Left ventricle myocardium inferior (tissue), 1 donor: ENCODE results near the gene FASN. TPM values are rescaled to one million over a fixed set of nuclear protein-coding genes. Genes with fewer than 3 reads are reported as not detected.

Experiments
- DNase-seq: peaks from one replicate; pipeline ENCODE4 v3.0.0-alpha.2; 2020
- H3K27ac ChIP-seq: fragments of 200-600 bp; replicated peaks from 2 replicates; pipeline ENCODE4 v1.8.0; 2021
- H3K27me3 ChIP-seq: fragments of 200-600 bp; 2 replicates; pipeline ENCODE4 v1.8.0; 2021; ENCODE audit warnings: low read depth
- H3K36me3 ChIP-seq: fragments of 200-600 bp; 2 replicates; pipeline ENCODE4 v1.8.0; 2021
- H3K4me1 ChIP-seq: fragments of 200-600 bp; 2 replicates; pipeline ENCODE4 v1.8.0; 2021
- H3K4me3 ChIP-seq: fragments of 200-600 bp; 2 replicates; pipeline ENCODE4 v1.8.0; 2021; ENCODE audit warnings: mild to moderate bottlenecking, moderate library complexity
- H3K9me3 ChIP-seq: fragments of 200-600 bp; replicated peaks from 2 replicates; pipeline ENCODE4 v1.8.0; 2021
- intact Hi-C: fragments of 100-400 bp; cut with micrococcal nuclease; formaldehyde crosslinking; loops from one replicate; pipeline ENCODE4 v1.11.0; 2022
- total RNA-seq: library from RNA; stranded (reverse); fragmentation: NEBNext Ultra II Directional; extraction: Animal tissue kit (Norgen Biotek cat#: 25700); gene quantifications from one replicate; pipeline ENCODE4 v1.2.1, GENCODE V29; 2021
- TF ChIP-seq, protein P1 (sequence below): fragments of 200-600 bp; IDR thresholded peaks from 2 replicates; pipeline ENCODE4 v1.8.0; 2021; ENCODE audit warnings: antibody characterized with exemption, mild to moderate bottlenecking, borderline replicate concordance
- donor health status: DM: no; HTN: yes; CAD: no; lungs with severe emphysema.

FASN gene
- total RNA-seq, 1 donor from 2014 or later = 13.6 TPM

DNA sequence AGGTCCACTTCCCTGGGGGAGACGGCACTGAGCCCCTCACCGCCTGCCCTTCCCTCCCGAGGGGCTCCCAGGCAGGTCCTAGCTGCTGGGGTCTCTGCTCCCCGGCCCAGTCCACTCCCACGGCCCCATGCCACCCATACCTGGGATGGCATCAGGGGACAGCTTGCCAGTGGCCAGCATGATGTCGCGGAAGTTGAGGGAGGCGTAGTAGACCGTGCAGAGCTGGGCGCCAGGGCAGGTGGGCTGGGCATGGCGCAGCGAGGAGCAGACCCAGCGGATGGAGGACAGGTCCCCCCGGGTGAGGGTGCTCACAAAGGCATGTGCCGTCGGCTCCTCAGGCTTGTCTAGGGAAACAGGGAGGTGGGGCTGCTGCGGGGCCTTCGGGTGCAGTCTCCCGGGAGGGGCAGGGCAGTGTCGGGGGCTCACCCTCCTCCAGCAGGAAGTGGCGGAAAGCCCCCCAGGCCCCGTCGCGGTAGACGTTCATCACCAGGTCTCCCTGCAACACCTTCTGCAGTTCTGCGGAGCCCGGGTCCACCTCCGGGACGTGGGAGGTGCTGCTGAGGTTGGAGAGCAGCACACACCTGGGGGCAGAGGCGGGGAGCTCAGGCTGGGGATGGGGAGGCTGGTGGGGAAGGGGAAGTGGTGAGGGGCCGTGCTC lies 13.5 kb downstream of the FASN start:
- peaks cover 97% of the 10 kb centered on the region for H3K36me3 ChIP-seq
- no peak overlapping the region for H3K27ac ChIP-seq
- no peak for DNase-seq
- H3K9me3 ChIP-seq = no peaks in the 10 kb centered on the region
- H3K27me3 ChIP-seq = no peaks in the 10 kb centered on the region
- H3K4me1 ChIP-seq = no peaks in the 10 kb centered on the region
- intact Hi-C loops = no loop called here
- TF ChIP-seq, protein P1, sequence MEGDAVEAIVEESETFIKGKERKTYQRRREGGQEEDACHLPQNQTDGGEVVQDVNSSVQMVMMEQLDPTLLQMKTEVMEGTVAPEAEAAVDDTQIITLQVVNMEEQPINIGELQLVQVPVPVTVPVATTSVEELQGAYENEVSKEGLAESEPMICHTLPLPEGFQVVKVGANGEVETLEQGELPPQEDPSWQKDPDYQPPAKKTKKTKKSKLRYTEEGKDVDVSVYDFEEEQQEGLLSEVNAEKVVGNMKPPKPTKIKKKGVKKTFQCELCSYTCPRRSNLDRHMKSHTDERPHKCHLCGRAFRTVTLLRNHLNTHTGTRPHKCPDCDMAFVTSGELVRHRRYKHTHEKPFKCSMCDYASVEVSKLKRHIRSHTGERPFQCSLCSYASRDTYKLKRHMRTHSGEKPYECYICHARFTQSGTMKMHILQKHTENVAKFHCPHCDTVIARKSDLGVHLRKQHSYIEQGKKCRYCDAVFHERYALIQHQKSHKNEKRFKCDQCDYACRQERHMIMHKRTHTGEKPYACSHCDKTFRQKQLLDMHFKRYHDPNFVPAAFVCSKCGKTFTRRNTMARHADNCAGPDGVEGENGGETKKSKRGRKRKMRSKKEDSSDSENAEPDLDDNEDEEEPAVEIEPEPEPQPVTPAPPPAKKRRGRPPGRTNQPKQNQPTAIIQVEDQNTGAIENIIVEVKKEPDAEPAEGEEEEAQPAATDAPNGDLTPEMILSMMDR = no peak
- H3K4me3 ChIP-seq = no peak overlapping the region

DNA sequence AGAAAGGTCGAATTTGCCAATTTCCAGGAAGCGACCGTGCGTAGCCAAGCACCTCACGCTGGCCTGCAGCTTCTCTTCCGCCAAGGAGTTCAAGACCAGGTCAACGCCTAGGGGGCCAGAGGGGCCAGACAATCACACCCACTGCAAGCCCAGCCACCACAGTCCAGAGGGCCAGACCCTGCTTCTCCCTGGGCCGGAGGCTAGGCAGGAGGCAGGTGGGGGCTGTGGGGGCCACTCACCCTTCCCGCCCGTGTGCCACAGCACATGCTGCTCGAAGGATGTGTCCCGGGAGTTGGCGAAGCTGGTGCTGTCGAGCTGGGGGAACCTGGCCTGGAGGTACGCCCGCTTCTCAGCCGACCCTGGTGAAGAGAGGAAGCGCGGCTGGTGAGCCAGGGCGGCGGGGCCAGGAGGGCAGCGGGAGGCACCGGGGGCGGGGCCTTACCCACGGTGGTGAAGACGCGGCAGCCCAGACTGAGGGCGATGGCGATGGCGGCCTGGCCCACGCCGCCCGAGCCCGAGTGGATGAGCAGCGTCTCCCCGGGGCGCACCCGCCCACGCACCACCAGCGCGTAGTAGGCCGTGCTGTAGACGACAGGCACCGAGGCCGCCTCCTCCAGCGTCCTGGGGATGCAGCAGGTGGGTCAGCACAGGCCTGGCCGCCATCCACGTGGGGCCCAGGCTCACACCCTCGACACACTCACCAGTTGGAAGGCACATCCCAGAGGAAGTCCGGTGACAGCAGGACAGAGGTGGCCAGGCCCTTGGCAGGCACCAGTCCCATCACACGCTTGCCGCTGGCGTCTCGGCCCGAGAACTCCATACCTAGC lies 14.3 kb downstream of the FASN start:
- peaks cover 96% of the 10 kb centered on the region for H3K36me3 ChIP-seq
- no peak for DNase-seq
- no peak overlapping the region for H3K27ac ChIP-seq
- H3K27me3 ChIP-seq = no peaks in the 10 kb centered on the region
- no peaks in the 10 kb centered on the region for H3K9me3 ChIP-seq
- TF ChIP-seq, protein P1 = no peak
- H3K4me1 ChIP-seq = no peaks in the 10 kb centered on the region
- intact Hi-C loops = no loop called here
- H3K4me3 ChIP-seq = no peak overlapping the region

- H3K9me3 ChIP-seq = no peaks in the 10 kb centered on the region
- intact Hi-C loops = no loop called here
- TF ChIP-seq, protein P1 = no peak
- no peaks in the 10 kb centered on the region for H3K4me1 ChIP-seq
- H3K27ac ChIP-seq = no peak overlapping the region
- peaks cover 89% of the 10 kb centered on the region for H3K36me3 ChIP-seq
- DNase-seq = no peak
- H3K27me3 ChIP-seq = no peaks in the 10 kb centered on the region
- no peak overlapping the region for H3K4me3 ChIP-seq
Observed at GRCh38 chr17:82083009-82083408, 15.0 kb downstream of the FASN start.

GRCh38 chr17:82082456-82082855 lies 15.6 kb downstream of the FASN start:
- Histone ChIP-seq H3K4me1 (no peaks in the 10 kb centered on the region), H3K36me3 (peaks cover 84% of the 10 kb centered on the region), H3K9me3 (no peaks in the 10 kb centered on the region), H3K4me3 (no peak overlapping the region), H3K27ac (no peak overlapping the region), H3K27me3 (no peaks in the 10 kb centered on the region)
- DNase-seq = no peak
- TF ChIP-seq, protein P1 = no peak
- intact Hi-C loops = no loop called here

- TF ChIP-seq, protein P1 = no peak
- H3K4me3 ChIP-seq = no peak overlapping the region
- H3K27me3 ChIP-seq = no peaks in the 10 kb centered on the region
- H3K36me3 ChIP-seq = peaks cover 79% of the 10 kb centered on the region
- H3K4me1 ChIP-seq = no peaks in the 10 kb centered on the region
- DNase-seq = no peak
- H3K27ac ChIP-seq = no peak overlapping the region
- intact Hi-C loops = no loop called here
- H3K9me3 ChIP-seq = no peaks in the 10 kb centered on the region
Observed at GRCh38 chr17:82081966-82082365, 16.1 kb downstream of the FASN start.
